HPDE6-E6E7 (cell line): ENCODE data around the gene OR1G1.
"Not testable (repeated sequence)": the region's sequence is repeated elsewhere in the genome, so short reads cannot be mapped to it uniquely, and the experiment has no call there.

ENCODE experiments used
- DNase-seq: peaks from one replicate; pipeline ENCODE4 v3.0.0; 2011; ENCODE audit warnings: missing footprints; ENCODE audit errors: extremely low spot score

OR1G1 gene

DNA sequence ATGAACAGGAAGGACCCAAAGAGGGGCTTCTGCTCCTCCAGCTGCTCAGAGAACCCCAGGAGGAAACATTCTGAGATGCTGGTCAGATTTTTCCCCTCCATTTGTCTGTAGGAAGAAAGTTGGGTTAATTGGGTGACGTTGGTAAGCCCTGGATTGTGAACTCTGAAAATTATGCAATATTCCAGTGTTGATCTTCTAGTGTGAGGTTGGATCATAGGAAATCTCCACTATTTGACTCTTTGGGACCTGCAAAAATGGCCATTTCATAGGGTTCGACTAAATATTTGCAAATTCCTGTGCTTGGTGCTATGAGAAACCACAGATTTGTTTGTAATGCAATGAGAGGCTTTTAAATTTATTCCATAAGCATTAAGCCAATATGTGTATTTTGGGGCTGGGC is at the start of gene OR1G1:
Gene OR1G1 (minus strand): TSS at position 101 of the 400 bp plus-strand sequence. CDS start 0 bp downstream, at position 101.
- no peak for DNase-seq

GRCh38 chr17:3167574-3167973 is 40.2 kb upstream of the OR1G1 start:
- no peak for DNase-seq

DNA sequence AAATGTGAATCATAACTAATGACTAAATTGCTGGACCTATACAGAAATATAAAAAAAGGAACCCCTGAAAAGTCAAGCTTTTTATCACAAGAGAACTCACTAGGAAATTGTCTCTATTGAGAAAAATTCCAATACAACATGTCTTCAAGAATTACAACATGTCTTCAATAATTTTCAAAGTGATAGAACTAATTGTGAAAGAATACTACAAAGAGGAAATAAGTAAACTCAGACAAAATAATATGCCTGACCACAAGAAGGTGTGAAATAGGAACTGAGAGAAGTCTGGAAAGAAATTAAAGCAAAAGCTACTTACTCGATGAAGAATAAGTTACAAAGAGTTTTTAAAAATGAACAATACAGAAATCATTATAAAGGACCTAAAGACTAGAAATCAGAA is 29.9 kb upstream of the OR1G1 start:
- no peak for DNase-seq

GRCh38 chr17:3137494-3137893 is 10.1 kb upstream of the OR1G1 start:
- DNase-seq, result not testable (repeated sequence)

DNA sequence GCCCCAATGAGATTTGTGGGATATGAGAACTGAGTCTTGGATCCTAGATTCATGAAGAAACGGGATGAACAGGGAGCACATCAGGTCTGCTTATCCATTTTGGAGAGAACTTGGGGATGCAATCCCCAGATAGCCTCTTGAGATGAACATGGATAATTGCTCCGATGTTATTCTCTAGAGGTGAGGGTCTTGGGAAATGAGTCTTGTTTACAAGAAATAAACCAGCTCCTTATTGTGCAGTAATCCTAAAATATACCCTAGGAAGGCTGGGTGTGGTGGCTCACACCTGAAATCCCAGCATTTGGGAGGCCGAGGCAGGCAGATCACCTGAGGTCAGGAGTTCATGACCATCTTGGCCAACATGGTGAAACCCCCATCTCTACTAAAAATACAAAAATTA is 23.0 kb downstream of the OR1G1 start, which contains the start of gene OR1D2:
Gene OR1D2 (minus strand): TSS at position 101 of the 400 bp plus-strand sequence. CDS start 11,426 bp downstream, outside the sequence.
- DNase-seq, result no peak
